DMS 273 (cell line): ENCODE measurements around the gene WDR38.

Source experiments
- DNase-seq: peaks from one replicate; lab custom pipeline; 2025; ENCODE audit not compliant: unreplicated experiment; lab: John Stamatoyannopoulos, UW

WDR38 gene

GRCh38 chr9:124857533-124858162 is 4.4 kb downstream of the WDR38 start:
- peak; percentile 52 for DNase-seq

GRCh38 chr9:124858330-124859046 is 5.2 kb downstream of the WDR38 start:
- DNase-seq, result peak; percentile 52

- DNase-seq, result no peak
Observed at GRCh38 chr9:124859803-124860581, 6.7 kb downstream of the WDR38 start.

GRCh38 chr9:124860582-124861341 is 7.5 kb downstream of the WDR38 start:
- DNase-seq, result no peak

- DNase-seq, result peak; percentile 97
Observed at GRCh38 chr9:124861342-124862229, 8.3 kb downstream of the WDR38 start, which contains the start of the genes ARPC5L and RPL35. Gene ARPC5L, plus strand, starts transcription at chr9:124862130. Its CDS starts 7,161 bp downstream, at chr9:124869291. Gene RPL35, minus strand, starts transcription at chr9:124861957. Its CDS starts 45 bp downstream, at chr9:124861912.

GRCh38 chr9:124863371-124863871 is 10.2 kb downstream of the WDR38 start:
- DNase-seq, result peak; percentile 65

- peak; percentile 95 for DNase-seq
Observed at GRCh38 chr9:124868511-124869465, 15.5 kb downstream of the WDR38 start.

GRCh38 chr9:124869466-124869985 is 16.3 kb downstream of the WDR38 start:
- DNase-seq, result peak; percentile 58

GRCh38 chr9:124869986-124870560 is 16.8 kb downstream of the WDR38 start:
- peak; percentile 51 for DNase-seq

GRCh38 chr9:124870723-124871122 is 17.5 kb downstream of the WDR38 start:
- DNase-seq, result no peak

GRCh38 chr9:124871156-124871561 is 17.9 kb downstream of the WDR38 start:
- no peak for DNase-seq

GRCh38 chr9:124873664-124874063 is 20.4 kb downstream of the WDR38 start:
- no peak for DNase-seq

GRCh38 chr9:124875501-124875900 is 22.2 kb downstream of the WDR38 start:
- no peak for DNase-seq

GRCh38 chr9:124877021-124877782 is 23.9 kb downstream of the WDR38 start:
- no peak for DNase-seq

- DNase-seq, result no peak
Observed at GRCh38 chr9:124878021-124878420, 24.8 kb downstream of the WDR38 start.

GRCh38 chr9:124878518-124878917 is 25.3 kb downstream of the WDR38 start:
- no peak for DNase-seq

GRCh38 chr9:124879226-124879625 is 26.0 kb downstream of the WDR38 start:
- no peak for DNase-seq
